TTC549 (cell line): Measurements from ENCODE around the gene TPCN2.
"Not testable (repeated sequence)": the region's sequence is repeated elsewhere in the genome, so short reads cannot be mapped to it uniquely, and the experiment has no call there.

ENCODE experiments used
- FAIRE-seq: peaks from 2 replicates; lab custom pipeline; 2012; peaks lifted over from hg19 to GRCh38; lab: Jason Lieb, UNC

Gene TPCN2

GRCh38 chr11:69076129-69076791, 27.5 kb downstream of the TPCN2 start:
- no peak for FAIRE-seq

GRCh38 chr11:69076977-69077376, 28.2 kb downstream of the TPCN2 start:
- not testable (repeated sequence) for FAIRE-seq

GRCh38 chr11:69078508-69078907, 29.8 kb downstream of the TPCN2 start:
- no peak for FAIRE-seq

GRCh38 chr11:69078930-69079605, 30.3 kb downstream of the TPCN2 start:
- FAIRE-seq = no peak

- no peak for FAIRE-seq
Measured at GRCh38 chr11:69079661-69080256, 31.0 kb downstream of the TPCN2 start.

GRCh38 chr11:69080257-69080995, 31.7 kb downstream of the TPCN2 start:
- no peak for FAIRE-seq

GRCh38 chr11:69081180-69081579, 32.4 kb downstream of the TPCN2 start:
- FAIRE-seq = no peak

- no peak for FAIRE-seq
Measured at GRCh38 chr11:69083531-69084247, 35.0 kb downstream of the TPCN2 start.

- no peak for FAIRE-seq
Measured at GRCh38 chr11:69084371-69084770, 35.6 kb downstream of the TPCN2 start.

GRCh38 chr11:69085490-69086095, 36.9 kb downstream of the TPCN2 start:
- FAIRE-seq = no peak

- FAIRE-seq = no peak
Measured at GRCh38 chr11:69086152-69087132, 37.7 kb downstream of the TPCN2 start.

GRCh38 chr11:69087133-69087524, 38.4 kb downstream of the TPCN2 start:
- FAIRE-seq = no peak

- no peak for FAIRE-seq
Measured at GRCh38 chr11:69087811-69088210, 39.1 kb downstream of the TPCN2 start.

GRCh38 chr11:69088676-69089146, 40.0 kb downstream of the TPCN2 start:
- FAIRE-seq = no peak

- FAIRE-seq = no peak
Measured at GRCh38 chr11:69089258-69089657, 40.5 kb downstream of the TPCN2 start.

- FAIRE-seq = no peak
Measured at GRCh38 chr11:69091638-69092165, 43.0 kb downstream of the TPCN2 start.

GRCh38 chr11:69092263-69092662, 43.5 kb downstream of the TPCN2 start:
- FAIRE-seq = no peak

- no peak for FAIRE-seq
Measured at GRCh38 chr11:69093106-69093505, 44.4 kb downstream of the TPCN2 start.

- FAIRE-seq = no peak
Measured at GRCh38 chr11:69094111-69094914, 45.6 kb downstream of the TPCN2 start.
